ENCODE data around the gene PSMA5. TPM values are rescaled to one million over a fixed set of nuclear protein-coding genes. Genes with fewer than 3 reads are reported as not detected.

PSMA5 gene
- total and polyA plus RNA-seq, 11 donors: 24.3 to 94.7 (median 61.0) TPM

DNA sequence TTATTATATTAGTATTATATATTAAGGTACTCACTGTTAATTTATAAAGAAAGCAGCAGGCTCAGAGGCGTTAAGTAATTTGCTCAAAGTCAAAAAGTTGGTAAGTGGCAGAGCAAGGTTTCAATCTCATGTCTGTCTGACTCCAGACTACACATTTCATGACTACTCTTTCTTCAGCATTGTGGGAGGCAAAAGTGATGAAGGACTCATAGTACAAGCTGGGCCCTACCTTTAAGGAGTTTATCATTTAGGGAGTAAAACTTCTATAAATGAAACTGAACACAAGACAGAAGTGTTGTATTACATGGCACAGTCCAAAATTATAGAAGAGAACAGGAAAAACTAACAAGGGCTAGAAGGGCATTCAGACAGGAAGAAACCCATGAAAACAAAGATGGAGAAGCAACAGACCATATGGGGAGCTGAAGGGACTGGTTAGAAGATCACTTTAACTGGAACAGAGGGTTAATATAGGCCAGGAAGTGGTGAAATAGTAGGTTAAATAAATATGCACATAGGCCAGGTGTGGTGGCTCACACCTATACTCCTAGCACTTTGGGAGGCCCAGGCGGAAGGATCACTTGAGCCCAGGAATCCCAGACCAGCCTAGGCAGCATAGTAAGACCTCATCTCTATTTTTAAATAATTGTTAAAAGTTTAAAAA lies 40.1 kb downstream of the PSMA5 start:
- ATAC-seq (no peak), DNase-seq (no peak)
- Histone ChIP-seq H3K27me3 (no peaks in the 10 kb centered on the region), H3K4me1 (peaks cover 2 to 88% (median 63%) of the 10 kb centered on the region in 12 donors), H3K4me3 (no peak overlapping the region), H3K36me3 (no peaks in the 10 kb centered on the region), H3K27ac (peak overlapping the region; percentile 34 to 95 (median 70)), H3K9me3 (peaks cover 0 to 3% (median 0%) of the 10 kb centered on the region in 12 donors)
- intact Hi-C loops (cut with DNase I): no loop called here
- no peak for TF ChIP-seq POLR2A (IDR thresholded peaks at IDR 0.05)
- TF ChIP-seq, protein P1, sequence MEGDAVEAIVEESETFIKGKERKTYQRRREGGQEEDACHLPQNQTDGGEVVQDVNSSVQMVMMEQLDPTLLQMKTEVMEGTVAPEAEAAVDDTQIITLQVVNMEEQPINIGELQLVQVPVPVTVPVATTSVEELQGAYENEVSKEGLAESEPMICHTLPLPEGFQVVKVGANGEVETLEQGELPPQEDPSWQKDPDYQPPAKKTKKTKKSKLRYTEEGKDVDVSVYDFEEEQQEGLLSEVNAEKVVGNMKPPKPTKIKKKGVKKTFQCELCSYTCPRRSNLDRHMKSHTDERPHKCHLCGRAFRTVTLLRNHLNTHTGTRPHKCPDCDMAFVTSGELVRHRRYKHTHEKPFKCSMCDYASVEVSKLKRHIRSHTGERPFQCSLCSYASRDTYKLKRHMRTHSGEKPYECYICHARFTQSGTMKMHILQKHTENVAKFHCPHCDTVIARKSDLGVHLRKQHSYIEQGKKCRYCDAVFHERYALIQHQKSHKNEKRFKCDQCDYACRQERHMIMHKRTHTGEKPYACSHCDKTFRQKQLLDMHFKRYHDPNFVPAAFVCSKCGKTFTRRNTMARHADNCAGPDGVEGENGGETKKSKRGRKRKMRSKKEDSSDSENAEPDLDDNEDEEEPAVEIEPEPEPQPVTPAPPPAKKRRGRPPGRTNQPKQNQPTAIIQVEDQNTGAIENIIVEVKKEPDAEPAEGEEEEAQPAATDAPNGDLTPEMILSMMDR (IDR thresholded peaks at IDR 0.05): no peak
- 91 to 99% (median 91%) methylated on average over 2 of the region's 2 CpGs for whole genome bisulfite sequencing, 4 donors

DNA sequence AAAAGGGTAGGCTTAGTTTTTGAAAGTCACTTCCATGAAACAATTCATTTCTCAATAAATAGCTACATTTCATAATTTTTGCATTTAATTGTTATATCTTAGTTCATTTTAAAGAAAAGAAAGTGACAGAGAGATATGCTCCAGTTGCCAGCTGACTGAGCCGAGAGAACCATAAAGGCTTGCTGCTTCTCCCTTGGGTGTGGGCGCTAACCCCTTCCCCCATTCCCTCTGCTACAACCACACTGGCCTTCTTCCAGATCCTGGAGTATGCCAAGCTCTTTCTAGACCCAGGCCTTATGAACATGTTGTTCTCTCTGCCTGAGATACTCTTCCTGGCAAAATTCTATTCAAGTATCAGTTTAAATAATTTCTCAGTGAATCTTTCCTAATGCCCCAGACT lies 40.8 kb downstream of the PSMA5 start:
- DNase-seq: peak in 4 of 5 donors; percentile 59 to 74 (median 64)
- H3K4me3 ChIP-seq: no peak overlapping the region

DNA sequence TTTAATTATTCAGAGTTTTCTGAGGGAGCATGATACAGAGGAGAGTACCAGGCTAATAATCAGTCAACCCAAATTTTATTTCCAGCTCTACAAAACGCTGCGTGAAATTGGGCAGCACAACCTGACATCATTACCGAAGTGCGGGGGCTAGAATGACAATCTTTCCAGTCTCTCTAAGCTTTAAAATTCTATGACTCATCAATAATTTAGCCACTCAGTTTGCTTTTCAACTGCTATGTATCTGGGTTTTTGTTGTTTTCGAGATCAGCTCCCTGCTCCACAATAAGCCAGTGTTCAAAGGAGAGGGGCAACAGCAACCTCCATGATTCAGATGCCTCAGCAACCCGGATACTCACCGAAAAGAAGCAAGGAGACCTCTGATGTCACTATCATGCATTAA lies 42.4 kb downstream of the PSMA5 start:
- TF ChIP-seq, protein P1 (IDR thresholded peaks at IDR 0.05): no peak
- no peak for TF ChIP-seq POLR2A (IDR thresholded peaks at IDR 0.05)
- intact Hi-C loops (cut with DNase I): no loop called here
- ATAC-seq (no peak), DNase-seq (no peak)
- Histone ChIP-seq H3K9me3 (peaks cover 0 to 3% (median 0%) of the 10 kb centered on the region in 12 donors), H3K36me3 (no peaks in the 10 kb centered on the region), H3K4me1 (peaks cover 0 to 89% (median 57%) of the 10 kb centered on the region in 12 donors), H3K27ac (peak overlapping the region in 11 of 12 donors; percentile 51 to 95 (median 72)), H3K27me3 (no peaks in the 10 kb centered on the region), H3K4me3 (no peak overlapping the region)
- WGBS, 4 donors: 82 to 93% (median 87%) methylated on average over 7 of the region's 7 CpGs

More for the DNA sequence above, 40.8 kb downstream of the PSMA5 start:
- intact Hi-C loops (cut with DNase I): no loop called here
- Histone ChIP-seq H3K27me3 (no peaks in the 10 kb centered on the region), H3K27ac (peak overlapping the region; percentile 34 to 95 (median 70)), H3K9me3 (peaks cover 0 to 3% (median 0%) of the 10 kb centered on the region in 12 donors), H3K4me1 (peaks cover 2 to 89% (median 62%) of the 10 kb centered on the region in 12 donors), H3K36me3 (no peaks in the 10 kb centered on the region)
- TF ChIP-seq, protein P1 (IDR thresholded peaks at IDR 0.05): no peak
- no peak for TF ChIP-seq POLR2A (IDR thresholded peaks at IDR 0.05)
- WGBS, 4 donors: 25 to 49% (median 38%) methylated on average over 2 of the region's 2 CpGs
- peak; percentile 82 to 87 (median 86) for ATAC-seq

DNA sequence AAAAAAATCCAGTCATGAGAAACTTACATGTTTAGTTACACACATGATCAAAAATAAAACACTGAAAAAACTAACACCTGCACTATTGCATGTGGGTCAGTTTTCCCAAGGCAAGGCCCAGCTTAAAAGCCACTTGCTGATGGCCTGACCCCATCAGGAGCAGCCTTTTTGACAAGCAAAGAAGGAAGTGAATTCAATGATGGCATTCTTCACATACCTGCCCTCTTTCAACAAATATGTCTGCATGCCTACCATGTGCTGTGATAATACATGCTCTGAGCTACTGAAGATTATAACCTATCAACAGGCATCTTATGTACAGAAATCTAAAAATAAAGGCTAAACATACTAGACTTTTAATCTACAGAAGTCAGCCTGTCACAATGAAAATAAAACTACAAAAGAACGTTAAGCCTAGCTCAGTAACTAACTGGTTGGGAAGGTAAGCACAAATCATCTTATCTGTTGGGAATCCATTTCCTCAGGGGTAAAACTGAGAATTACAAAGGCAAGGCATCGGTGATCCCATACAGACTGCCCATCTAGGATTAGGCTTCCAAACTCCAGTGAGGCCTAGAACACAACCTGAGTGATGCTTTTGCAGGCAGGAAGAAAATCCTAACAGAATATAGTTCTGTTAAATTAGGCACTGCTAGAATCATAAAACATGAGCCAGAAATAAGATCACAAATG lies 43.0 kb downstream of the PSMA5 start:
- peaks cover 0 to 3% (median 0%) of the 10 kb centered on the region in 12 donors for H3K9me3 ChIP-seq
- peaks cover 0 to 86% (median 54%) of the 10 kb centered on the region in 12 donors for H3K4me1 ChIP-seq
- no peak overlapping the region for H3K4me3 ChIP-seq

More for the DNA sequence above, 43.0 kb downstream of the PSMA5 start:
- peak overlapping the region; percentile 2 to 95 (median 68) for H3K27ac ChIP-seq
- H3K36me3 ChIP-seq: no peaks in the 10 kb centered on the region
- ATAC-seq (no peak), DNase-seq (no peak)
- TF ChIP-seq, protein P1 (IDR thresholded peaks at IDR 0.05): no peak
- TF ChIP-seq POLR2A (IDR thresholded peaks at IDR 0.05): no peak
- intact Hi-C loops (cut with DNase I): no loop called here
- H3K27me3 ChIP-seq: no peaks in the 10 kb centered on the region
- WGBS, 4 donors: 46 to 59% (median 48%) methylated on average over 2 of the region's 2 CpGs
